Measurements from ENCODE around the gene ACSL1.

The ACSL1 gene

DNA sequence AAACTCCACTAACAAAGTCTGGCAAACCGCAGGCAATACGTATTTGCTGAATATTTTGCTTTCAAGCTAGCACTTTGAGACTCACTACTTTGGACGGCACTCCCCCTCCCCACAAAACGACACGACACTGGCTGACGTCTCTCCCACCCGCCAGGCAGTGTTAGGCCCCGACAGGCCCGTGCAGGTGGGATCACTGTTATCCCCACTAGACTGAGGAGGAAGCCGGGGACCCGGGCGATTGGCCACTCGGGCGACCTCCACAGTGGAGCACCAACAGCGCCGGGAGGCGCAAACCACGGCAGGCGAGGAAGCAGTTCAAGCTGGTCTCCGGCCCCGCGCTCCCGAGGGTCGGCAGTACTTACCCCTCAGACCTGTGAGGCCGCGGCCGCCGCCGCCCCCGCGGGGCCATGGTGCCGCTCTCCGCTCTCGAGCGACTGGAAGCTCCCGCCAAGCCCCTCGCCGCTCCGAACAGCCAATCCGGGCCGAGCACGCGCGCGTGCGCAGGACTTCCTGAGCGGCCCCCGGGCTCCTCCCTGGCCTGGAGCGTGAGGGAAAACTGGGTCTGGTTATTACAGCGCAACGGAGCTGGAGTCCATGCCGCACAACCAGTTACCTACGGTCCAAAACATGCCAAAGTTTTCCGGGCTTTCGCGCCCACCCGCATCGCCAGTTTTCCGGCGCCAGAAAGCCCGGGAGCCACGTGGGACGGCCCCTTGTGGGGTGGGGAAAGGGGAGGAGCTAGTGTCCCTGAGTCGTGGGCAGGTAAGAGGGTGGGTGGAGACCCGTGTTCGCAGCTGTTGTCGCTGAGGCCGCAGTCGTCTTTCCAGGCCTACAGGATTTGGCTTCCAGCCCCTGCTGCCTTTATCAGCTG is 91.9 kb downstream of the ACSL1 start, which contains the start of gene CENPU:
TSS of gene CENPU (minus strand) at position 443 of the 871 bp plus-strand sequence. CDS start at position 409, 34 bp downstream.
- TF ChIP-seq, protein P1, sequence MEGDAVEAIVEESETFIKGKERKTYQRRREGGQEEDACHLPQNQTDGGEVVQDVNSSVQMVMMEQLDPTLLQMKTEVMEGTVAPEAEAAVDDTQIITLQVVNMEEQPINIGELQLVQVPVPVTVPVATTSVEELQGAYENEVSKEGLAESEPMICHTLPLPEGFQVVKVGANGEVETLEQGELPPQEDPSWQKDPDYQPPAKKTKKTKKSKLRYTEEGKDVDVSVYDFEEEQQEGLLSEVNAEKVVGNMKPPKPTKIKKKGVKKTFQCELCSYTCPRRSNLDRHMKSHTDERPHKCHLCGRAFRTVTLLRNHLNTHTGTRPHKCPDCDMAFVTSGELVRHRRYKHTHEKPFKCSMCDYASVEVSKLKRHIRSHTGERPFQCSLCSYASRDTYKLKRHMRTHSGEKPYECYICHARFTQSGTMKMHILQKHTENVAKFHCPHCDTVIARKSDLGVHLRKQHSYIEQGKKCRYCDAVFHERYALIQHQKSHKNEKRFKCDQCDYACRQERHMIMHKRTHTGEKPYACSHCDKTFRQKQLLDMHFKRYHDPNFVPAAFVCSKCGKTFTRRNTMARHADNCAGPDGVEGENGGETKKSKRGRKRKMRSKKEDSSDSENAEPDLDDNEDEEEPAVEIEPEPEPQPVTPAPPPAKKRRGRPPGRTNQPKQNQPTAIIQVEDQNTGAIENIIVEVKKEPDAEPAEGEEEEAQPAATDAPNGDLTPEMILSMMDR (conservative IDR thresholded peaks at IDR 0.05; ENCODE audit: low read length): no peak
- H3K4me3 ChIP-seq (ENCODE audit: low read length): peak within 1 kb of the TSS; percentile 92
- DNase-seq (ENCODE audit: low read depth): peak; percentile 98

DNA sequence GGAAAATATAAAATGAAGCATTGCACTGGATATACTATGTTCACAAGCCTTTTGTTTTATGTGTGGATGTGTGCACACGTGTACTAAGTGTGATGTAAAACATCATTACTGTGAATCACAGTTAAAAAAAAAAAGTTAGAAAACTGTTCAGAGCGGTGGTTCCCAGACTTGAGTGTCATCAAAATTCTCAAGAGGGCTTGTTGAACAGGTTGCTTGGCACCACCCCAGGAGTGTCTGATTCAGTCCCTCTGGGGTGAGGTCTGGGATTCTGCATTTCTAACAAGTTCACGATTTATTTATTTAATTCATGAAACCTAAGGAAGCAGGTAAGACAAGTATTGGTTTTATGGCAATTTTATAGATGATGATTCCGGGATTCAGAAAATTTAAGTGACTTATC is 93.6 kb downstream of the ACSL1 start:
- DNase-seq (ENCODE audit: low read depth): no peak
- H3K4me3 ChIP-seq (ENCODE audit: low read length): no peak overlapping the region; the same call in 1 of the 2 replicates
- TF ChIP-seq, protein P1 (conservative IDR thresholded peaks at IDR 0.05; ENCODE audit: low read length): no peak

DNA sequence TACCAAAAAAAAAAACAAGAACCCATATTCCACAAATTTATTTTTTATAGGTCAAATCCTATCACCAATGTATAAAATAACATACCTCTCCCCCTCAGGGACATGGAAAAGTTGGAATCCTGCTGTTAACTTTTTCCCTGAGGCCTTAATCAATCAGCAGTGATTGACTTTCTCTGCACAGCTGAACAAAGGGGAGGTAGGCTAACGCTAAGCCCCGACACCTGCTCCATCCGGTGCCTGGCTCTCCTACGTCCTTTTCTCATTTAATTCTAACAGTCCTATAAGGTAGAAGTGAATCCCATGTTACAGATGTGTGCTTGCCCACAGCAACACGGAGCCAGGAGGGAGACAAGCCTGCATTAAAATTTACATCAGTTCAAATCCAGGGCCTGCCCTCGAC is 94.7 kb downstream of the ACSL1 start:
- TF ChIP-seq, protein P1 (conservative IDR thresholded peaks at IDR 0.05; ENCODE audit: low read length): no peak
- no peak overlapping the region for H3K4me3 ChIP-seq (ENCODE audit: low read length)
- DNase-seq (ENCODE audit: low read depth): no peak

DNA sequence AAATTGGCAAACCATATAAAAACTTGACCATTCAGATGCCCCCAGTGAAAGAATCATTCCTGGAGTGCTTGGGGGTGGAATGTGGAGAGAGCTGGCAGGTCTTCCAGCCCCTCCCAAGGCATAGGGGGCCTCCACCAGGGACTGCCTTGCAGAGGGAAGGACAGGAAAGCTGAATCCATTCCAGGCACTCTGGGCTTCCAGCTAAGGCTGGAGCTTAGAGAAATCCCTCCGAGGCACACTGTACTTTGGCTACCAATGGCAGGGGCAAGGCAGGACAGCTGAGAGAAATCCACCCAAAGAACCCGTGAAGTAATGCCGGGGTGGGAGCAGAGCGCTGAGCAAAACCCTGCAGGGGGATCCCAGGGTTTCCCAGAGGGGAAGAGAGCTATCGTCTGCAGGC is 95.8 kb downstream of the ACSL1 start:
- H3K4me3 ChIP-seq (ENCODE audit: low read length): no peak overlapping the region
- TF ChIP-seq, protein P1 (conservative IDR thresholded peaks at IDR 0.05; ENCODE audit: low read length): no peak
- DNase-seq (ENCODE audit: low read depth): no peak

DNA sequence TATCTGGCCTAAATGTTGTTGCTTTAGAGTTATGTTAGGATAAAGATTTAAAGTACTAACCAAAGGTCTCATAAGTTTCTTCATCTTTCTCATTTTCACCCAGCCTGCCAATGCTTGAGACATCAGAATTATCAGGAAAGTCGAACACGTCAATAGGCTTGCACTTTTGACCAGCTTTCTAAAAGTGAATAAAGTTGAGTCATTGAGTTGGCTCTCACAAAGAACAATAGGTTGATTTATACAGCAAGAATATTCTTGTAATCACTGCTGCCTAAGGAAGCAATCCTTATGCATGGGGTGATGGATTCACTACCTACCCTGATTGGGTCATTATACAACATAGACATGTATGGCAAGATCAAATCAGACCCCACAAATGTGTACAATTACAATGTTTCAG is 96.9 kb downstream of the ACSL1 start:
- H3K4me3 ChIP-seq (ENCODE audit: low read length): no peak overlapping the region
- no peak for DNase-seq (ENCODE audit: low read depth)
- TF ChIP-seq, protein P1 (conservative IDR thresholded peaks at IDR 0.05; ENCODE audit: low read length): no peak

DNA sequence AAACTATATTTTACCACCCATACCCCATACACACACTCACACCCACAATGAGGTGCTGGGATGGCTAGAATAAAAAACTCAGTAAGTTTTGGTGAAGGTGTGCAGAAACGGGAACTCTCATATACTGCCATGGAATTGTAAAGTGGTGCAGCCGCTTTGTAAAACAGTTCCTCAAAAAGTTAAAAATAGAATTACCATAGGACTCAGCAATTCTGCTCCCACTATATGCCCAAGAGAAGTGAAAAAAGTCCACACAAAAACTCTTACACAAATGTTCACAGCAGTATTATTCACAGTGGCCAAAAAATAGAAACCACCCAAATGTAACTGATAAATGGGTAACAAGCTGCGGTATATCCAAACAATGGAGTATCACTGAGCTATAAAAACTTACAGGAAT is 98.3 kb downstream of the ACSL1 start:
- DNase-seq (ENCODE audit: low read depth): no peak
- no peak overlapping the region for H3K4me3 ChIP-seq (ENCODE audit: low read length)
- TF ChIP-seq, protein P1 (conservative IDR thresholded peaks at IDR 0.05; ENCODE audit: low read length): no peak

DNA sequence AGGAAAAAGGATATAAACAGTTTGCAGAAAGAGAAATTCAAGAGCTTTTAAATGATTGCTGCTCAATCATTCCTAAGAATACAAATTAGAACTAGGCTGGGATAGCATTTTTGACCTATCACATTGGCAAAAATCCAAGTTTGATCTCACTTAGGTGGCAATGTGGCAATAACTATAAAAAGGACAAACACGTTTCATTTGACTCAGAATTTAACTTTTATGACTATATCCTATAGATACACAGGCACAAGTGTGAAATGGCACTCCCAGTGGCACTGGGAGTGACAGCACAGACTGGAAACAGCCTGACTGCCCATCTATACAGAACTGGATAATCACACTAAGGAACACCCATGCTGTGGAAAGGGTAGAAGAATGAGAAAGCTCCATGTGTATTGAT is 103.0 kb downstream of the ACSL1 start:
- no peak overlapping the region for H3K4me3 ChIP-seq (ENCODE audit: low read length)
- TF ChIP-seq, protein P1 (conservative IDR thresholded peaks at IDR 0.05; ENCODE audit: low read length): no peak
- no peak for DNase-seq (ENCODE audit: low read depth)

All from AG10803 (cell line).